Epithelial cell of esophagus (primary cell): ENCODE measurements around the gene EPN3.

Experiments
- DNase-seq: peaks from one replicate; pipeline ENCODE4 v3.0.0; 2010; ENCODE audit warnings: low read depth
- H3K4me3 ChIP-seq: 2 replicates; pipeline ENCODE4 v1.5.1; 2011; ENCODE audit warnings: mild to moderate bottlenecking, low read length, control low read depth
- TF ChIP-seq, protein P1 (sequence below): IDR thresholded peaks from 2 replicates; pipeline ENCODE4 v1.5.1; 2011; ENCODE audit warnings: low read depth, mild to moderate bottlenecking, low read length, control low read depth, inconsistent platforms; ENCODE audit not compliant: insufficient read depth; ENCODE audit errors: missing control alignments

The EPN3 gene

DNA sequence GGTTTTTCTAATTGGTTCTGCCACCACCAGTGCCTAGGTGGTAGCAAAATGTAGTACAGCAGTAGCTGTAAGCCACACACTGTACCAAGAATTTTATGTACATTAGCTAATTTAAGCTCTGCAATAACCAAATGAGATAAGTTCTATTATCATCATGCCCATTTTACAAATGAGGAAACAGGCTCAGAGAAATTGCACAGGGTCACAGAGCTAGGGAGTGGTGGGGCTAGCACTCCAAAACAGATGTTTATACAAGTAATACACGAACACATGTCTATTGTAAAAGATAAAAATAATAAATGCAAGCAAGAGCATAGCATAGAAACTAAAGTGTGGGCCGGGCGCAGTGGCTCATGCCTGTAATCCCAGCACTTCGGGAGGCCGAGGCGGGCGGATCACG is 40.3 kb upstream of the EPN3 start:
- no peak overlapping the region for H3K4me3 ChIP-seq
- DNase-seq, result no peak
- TF ChIP-seq, protein P1, sequence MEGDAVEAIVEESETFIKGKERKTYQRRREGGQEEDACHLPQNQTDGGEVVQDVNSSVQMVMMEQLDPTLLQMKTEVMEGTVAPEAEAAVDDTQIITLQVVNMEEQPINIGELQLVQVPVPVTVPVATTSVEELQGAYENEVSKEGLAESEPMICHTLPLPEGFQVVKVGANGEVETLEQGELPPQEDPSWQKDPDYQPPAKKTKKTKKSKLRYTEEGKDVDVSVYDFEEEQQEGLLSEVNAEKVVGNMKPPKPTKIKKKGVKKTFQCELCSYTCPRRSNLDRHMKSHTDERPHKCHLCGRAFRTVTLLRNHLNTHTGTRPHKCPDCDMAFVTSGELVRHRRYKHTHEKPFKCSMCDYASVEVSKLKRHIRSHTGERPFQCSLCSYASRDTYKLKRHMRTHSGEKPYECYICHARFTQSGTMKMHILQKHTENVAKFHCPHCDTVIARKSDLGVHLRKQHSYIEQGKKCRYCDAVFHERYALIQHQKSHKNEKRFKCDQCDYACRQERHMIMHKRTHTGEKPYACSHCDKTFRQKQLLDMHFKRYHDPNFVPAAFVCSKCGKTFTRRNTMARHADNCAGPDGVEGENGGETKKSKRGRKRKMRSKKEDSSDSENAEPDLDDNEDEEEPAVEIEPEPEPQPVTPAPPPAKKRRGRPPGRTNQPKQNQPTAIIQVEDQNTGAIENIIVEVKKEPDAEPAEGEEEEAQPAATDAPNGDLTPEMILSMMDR, result no peak

- TF ChIP-seq, protein P1, result no peak
- no peak for DNase-seq
- no peak overlapping the region for H3K4me3 ChIP-seq
Measured at GRCh38 chr17:50493744-50494143, 38.8 kb upstream of the EPN3 start.

DNA sequence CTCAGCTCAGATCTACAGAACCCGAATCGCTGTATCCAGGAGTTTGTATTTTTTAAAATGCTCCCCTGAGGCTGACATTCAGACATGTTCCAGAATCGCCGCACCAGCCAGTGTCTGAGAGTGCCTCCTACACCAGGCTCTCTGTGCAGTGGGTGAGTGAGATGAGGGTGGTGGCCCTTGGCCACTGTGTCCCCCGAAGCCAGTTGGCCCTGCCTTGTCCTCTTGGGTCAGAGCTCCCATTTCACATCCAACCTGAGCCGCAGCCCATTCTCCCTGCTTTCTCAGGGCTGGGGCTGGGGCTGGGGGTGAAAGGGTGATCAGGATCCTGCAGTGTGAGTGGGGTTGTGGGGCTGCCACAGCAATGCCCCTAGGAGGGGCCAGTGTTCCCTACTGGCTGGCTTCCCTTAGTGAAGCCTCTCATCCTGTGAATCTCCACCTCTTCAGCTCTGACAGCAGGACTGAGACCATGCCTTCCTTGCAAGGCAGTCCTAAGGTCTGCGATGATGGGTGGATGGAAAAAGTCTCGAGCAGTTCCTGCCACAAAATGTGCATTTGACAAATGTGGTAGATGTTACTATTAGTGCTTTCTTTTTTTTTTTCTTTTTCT is 37.2 kb upstream of the EPN3 start:
- H3K4me3 ChIP-seq, result no peak overlapping the region
- no peak for DNase-seq
- TF ChIP-seq, protein P1, result no peak

DNA sequence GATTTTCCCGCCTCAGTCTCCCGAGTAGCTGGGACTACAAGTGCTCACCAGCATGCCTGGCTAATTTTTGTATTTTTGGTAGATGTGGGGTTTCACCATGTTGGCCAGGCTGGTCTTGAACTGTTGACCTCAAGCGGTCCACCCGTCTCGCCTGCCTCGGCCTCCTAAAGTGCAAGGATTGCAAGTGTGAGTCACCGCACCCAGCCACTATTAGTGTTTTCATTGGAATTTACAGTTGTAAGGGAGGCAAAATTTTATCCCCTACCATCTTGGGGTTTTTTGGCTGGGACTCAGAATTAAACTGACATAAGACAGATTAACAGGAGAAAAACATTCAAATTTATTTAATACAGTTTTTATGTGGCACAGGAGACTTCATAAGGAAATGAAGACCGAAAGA is 36.6 kb upstream of the EPN3 start:
- TF ChIP-seq, protein P1, result no peak
- H3K4me3 ChIP-seq, result no peak overlapping the region
- peak; percentile 44 for DNase-seq

DNA sequence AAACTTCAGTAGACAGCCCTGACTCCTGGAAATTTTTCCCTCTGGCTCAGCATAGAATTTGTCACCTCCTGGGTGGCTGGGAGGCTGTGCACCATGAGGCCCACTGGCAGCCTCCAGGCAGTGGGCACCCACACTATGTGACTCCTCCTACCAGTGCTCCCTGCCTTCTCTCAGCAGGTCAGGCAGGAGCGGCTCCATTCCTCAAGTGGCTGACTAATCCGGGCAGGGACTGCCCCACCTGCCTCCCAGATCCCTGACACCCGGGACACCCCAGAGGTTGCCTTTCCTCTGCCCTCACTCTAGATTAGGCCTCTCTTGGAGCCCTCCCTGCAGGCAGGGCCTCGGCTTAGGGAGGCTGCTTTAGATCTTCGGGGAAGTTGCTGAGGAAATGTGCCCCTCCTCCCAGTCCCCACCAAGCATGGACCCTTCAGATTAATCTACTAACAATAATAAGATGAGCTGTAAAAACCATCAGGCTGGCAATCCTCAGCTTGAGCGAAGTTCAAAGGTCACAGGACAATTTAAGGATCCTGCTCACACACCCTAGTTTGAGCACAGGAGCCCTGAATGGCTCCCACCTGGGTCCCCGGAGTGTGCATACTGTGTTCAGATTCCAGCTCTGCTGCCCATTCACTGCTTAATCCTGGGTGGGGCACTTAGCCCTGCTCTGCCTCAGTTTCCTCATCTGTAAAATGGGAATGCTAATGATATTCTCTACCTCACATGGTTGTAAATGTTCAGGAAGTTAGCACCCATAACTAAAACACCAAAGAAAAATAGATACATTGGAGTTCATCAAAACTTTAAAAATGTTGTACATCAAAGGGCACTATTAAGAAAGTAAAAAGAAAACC is 34.3 kb upstream of the EPN3 start:
- TF ChIP-seq, protein P1, result no peak
- no peak overlapping the region for H3K4me3 ChIP-seq
- peak; percentile 89 for DNase-seq

GRCh38 chr17:50499270-50499669 is 33.3 kb upstream of the EPN3 start:
- TF ChIP-seq, protein P1, result no peak
- H3K4me3 ChIP-seq, result no peak overlapping the region
- no peak for DNase-seq
